ENCODE results near the gene LZTS3.
"Not testable (repeated sequence)": the region's sequence is repeated elsewhere in the genome, so short reads cannot be mapped to it uniquely, and the experiment has no call there.

Gene LZTS3

DNA sequence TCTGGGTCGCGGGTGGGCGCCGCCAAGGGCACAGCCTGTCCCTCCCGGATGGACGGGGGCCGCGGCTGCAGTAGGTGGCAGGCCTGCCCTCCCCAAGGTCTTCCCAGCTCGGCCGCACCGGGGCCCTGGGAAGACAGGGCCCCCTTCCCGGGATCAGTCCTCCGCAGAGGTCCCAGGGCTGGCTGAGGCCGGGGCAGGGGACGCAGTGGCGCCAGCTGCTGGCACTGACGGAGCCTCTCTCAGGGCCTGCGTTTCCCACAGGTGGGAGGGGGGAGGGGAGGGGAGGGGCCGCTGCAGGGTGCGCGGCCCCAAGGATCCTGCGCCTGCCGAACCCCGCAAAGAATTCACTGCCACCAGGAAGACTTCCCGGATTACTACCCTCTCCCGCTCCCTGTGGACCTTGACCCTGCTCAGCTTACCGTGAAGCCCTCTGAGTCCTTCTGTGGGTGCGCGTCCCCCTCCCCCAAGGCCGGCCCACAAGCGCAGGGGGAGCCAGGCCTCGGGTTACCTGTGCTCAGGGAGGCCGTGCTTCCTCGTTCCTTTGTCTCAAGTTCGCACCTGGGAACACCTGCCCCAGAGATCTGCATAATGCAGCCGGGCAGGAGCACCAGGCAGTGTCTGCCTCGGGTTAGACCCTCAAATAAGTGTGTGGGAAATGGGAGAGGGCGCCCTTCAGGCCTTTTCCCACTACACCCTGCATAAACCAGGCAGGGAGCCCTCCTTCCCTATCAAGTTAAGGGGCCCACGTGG, 5.1 kb downstream of the LZTS3 start:
- no peak for DNase-seq (ENCODE audit: low read depth in 3 of 3, low spot score in 1 of 3)

GRCh38 chr20:3167738-3168078, 5.6 kb downstream of the LZTS3 start:
- DNase-seq (ENCODE audit: low read depth in 3 of 3, low spot score in 1 of 3): no peak

GRCh38 chr20:3166913-3167342, 6.4 kb downstream of the LZTS3 start:
- DNase-seq (ENCODE audit: low read depth in 3 of 3, low spot score in 1 of 3): no peak

DNA sequence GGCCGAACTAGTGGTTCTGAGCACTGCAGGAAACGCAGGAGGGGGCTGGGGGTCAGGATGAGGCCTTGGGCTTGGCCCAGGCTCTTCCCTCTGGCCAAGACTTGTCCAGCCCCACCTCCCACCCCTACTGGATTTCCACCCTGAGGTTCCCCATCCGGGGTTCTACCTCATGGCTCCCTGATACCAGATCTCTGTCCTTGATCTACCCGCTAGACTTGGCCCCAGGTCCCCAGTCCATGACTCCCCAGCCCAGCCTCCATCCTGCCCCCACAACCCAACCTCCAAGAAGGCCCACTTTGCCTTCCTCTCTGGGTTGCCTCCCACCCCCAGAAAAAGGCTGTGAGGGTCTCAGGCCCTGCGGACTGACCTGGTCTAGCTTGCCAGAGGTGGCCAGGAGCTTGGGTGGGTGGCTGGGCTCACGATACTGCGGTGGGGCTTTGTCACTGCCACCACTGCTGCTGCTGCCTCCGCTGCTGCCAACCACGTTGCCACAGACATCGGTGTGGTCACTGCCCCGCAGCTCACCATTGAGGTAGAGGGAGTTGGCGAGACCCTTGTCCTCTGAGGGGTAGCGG, 6.9 kb downstream of the LZTS3 start:
- DNase-seq (ENCODE audit: low read depth in 3 of 3, low spot score in 1 of 3): no peak

- no peak for DNase-seq (ENCODE audit: low read depth in 3 of 3, low spot score in 1 of 3)
Measured at GRCh38 chr20:3165473-3166337, 7.6 kb downstream of the LZTS3 start.

DNA sequence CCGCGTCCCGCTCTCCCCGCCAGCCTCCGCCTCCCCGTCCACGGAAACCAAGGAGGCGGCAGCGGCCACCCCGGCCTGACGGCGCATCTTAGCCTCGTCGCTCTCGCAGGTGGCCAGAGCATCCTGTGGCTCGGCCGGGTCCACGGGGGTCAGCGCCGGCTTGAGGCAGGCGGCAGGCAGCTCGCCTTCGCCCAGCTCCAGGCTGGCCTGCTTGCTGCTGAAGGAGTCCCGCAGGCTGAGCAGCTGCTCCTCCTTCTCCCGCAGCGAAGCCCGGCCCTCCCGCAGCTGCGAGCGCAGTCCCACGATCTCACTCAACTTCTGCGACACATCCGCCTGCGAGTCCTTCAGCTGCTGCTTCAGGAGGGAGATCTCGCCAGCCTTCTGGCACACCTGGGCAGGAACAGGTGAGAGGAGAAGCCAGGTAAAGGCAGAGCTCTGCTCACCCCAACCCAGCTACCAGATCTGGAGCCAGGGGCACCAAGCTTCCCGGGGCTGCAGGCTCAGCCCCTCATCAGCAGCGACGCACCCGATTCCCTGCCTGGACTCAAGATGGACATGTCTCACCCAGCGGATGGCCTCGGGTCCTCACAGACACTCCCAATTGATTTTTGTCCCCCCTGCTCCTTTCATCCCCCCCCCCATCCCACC, 8.5 kb downstream of the LZTS3 start:
- no peak for DNase-seq (ENCODE audit: low read depth in 3 of 3, low spot score in 1 of 3)

DNA sequence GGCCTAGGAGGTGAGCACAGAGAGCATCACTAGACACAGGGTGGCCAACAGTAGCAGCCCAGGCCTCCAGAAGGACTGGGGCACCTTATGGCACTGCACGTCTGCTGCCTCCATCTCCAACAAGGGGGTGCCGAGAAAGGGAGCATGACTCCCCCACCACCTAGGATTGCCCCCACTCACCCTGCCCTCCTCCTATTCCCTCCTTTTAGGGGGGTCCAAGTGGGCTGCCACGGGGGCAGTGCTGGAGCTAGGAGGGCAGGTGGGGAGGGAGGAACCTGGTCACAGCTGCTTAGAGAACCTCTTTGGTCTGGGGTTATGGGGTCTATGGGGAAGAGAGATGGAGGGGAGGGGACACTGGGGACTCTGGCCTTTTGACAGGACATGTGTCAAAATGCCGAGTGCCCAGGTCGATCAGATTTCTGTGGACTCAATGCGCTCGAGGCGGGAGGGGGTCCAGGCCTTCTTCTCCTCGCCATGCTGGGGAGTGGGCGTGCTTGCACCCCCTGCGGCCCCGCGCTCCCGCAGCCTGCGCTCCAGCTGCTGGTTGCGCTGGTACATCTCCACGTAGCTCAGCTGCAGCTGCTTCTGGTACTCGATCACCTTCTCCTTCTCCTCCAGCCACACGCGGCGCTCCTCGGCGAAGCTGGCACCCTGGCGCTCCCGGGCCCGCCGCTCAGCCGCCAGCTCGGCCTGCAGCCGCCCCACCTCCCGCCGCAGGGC, 9.1 kb downstream of the LZTS3 start:
- no peak for DNase-seq (ENCODE audit: low read depth in 3 of 3, low spot score in 1 of 3)

DNA sequence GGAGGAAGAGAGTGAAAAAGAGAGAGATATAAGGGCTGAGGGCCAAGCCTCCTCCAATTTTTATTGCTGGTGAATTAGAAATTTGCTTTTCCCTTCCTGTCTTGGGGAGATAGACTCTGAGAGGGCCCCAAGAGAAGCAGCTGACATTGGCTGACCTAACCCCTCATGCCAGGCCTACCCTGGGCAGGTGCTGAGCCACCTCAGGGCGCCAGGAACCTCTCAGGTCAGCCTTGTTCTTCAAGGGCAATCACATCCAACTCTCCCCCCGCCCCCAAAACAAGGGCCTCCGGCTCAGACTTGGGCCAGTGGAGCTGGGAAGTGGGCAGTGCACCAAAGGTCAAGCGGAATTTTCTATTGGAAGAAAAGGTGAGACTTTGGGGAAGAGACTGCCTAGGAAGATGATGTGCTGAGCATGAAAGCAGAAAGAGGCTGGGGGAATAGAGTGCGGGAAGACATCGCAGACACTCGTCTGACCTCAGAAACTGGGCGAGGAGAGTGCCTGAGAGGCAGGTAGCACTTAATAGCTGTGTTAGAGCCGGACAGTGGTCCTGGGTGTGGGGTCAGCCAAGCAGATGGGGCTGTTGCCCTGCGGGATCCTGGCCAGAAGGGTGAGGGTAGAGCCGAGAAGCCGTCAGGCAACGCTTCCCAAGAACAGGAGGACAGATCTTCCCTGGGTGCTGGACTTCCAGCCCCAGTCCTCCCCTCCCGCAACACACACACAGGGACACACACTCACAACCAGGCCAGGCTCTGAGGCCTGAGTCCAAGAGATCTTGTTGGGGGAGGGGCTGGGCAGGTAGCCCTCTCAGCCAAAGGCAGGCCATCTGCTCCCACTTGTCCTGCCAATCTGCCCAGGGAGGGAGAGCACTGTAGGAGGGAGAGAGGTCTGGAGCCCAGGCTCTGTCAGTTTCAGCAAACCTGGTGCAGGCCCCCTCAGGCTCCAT, 10.0 kb downstream of the LZTS3 start:
- DNase-seq (ENCODE audit: low read depth in 3 of 3, low spot score in 1 of 3): no peak

DNA sequence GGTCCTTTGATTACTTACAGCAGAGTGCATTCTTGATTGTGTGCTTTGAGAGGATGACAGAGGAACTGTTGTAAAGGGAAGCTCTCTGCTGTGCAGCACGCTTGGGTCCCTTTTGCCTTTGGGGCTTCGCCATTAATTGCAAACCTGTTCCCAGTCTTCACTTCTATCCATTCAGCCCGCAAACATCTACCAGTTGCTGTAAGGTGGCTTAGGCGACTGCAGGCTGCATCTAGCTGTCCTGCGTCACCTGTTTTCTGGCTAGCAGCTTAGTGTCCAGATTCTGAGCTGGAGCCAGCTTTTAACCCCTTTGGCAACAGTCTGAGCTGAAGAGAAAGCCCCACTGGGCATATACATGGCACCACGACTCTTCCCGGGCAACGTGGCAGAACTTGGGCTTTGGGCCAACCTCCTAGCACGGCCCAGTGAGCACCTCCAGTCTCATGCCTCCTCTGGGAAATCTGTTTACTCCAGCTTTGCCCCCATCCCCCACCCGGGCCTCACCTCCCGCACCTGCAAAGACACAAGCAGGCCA, 11.2 kb downstream of the LZTS3 start:
- no peak for DNase-seq (ENCODE audit: low read depth in 3 of 3, low spot score in 1 of 3)

DNA sequence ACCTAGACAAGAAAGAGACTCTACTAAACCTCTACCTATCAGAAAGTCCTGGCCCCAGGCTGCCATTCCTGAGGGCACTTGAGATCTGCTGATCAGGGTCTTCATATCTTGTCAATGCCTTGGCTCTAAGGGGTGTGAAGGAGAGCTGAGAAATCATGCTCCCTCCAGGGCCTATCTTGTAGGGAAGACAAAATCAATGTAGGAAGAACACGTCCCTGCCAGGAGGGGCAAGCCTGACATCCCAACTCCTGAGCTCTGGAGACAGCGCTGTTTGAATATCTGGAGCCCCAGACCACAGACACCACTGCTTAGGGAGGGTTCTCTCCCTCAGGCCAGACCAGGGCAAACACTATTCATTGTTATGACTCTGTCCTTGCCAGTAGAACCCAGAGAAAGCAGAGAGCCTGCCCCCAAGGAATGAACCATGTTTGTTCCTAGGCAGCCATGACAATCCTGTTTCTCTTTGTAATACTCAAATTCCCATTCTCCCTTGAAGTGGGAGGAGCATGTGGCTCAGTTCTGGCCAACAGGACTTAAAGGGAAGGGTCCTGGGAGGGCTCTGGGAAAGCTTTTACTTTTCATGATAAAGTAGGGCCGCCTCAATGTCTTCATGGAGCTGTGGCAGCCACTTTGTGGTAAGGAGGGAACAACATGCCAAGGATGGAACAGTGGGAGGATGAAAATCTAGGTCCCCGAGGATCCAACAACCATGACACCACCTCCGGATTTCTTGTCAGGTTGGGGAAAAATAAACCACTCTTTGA, 11.9 kb downstream of the LZTS3 start:
- no peak for DNase-seq (ENCODE audit: low read depth in 3 of 3, low spot score in 1 of 3)

DNA sequence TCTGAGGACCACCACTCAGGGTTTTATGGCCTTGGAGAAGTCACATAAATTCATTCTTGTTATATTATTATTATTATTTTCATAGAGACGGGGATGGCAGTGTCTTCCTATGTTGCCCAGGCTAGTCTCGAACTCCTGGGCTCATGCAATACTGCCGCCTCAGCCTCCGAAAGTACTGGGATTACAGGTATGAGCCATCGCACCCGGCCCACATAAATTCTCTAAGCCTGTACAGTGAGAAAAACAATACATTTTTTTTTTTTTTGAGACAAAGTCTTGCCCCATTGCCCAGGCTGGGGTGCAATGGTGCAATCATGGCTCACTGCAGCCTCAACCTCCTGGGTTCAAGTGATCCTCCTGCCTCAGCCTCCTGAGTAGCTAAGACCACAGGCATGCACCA, 12.9 kb downstream of the LZTS3 start:
- DNase-seq (ENCODE audit: low read depth in 3 of 3, low spot score in 1 of 3): no peak

GRCh38 chr20:3158968-3159431, 14.3 kb downstream of the LZTS3 start:
- DNase-seq (ENCODE audit: low read depth in 3 of 3, low spot score in 1 of 3): no peak

GRCh38 chr20:3157817-3158216, 15.5 kb downstream of the LZTS3 start:
- DNase-seq (ENCODE audit: low read depth in 3 of 3, low spot score in 1 of 3): no peak

GRCh38 chr20:3156811-3157619, 16.3 kb downstream of the LZTS3 start:
- DNase-seq (ENCODE audit: low read depth in 3 of 3, low spot score in 1 of 3): no peak

- DNase-seq (ENCODE audit: low read depth in 3 of 3, low spot score in 1 of 3): not testable (repeated sequence)
Measured at GRCh38 chr20:3152057-3152644, 21.2 kb downstream of the LZTS3 start.

DNA sequence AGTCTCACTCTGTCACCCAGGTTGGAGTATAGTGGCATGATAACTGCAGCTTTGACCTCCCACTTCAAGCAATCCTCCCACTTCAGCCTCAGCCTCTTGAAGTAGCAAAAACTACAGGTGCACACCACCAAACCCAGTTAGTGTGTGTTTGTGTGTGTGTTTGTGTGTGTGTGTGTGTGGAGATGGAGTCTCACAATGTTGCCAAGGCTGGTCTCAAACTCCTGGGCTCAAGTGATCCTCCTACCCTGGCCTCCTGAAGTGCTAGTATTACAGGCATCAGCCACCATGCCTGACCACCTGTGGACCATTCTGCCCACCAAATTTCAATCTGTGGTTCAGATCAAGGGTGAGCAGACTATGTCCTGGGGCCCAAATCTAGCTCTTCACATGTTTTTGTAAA, 22.4 kb downstream of the LZTS3 start:
- DNase-seq (ENCODE audit: low read depth in 3 of 3, low spot score in 1 of 3): no peak

- DNase-seq (ENCODE audit: low read depth in 3 of 3, low spot score in 1 of 3): no peak
Measured at GRCh38 chr20:3146732-3147341, 26.5 kb downstream of the LZTS3 start.
